ENCODE results near the gene SPRYD3. TPM values are rescaled to one million over a fixed set of nuclear protein-coding genes. Genes with fewer than 3 reads are reported as not detected.
A peak's percentile ranks its signal among the peaks of the same experiment; 100 is the strongest.

Gene SPRYD3
- total and polyA plus RNA-seq, 9 donors, result 28.5 to 88.1 (median 66.6) TPM

GRCh38 chr12:53052419-53053217 is 26.6 kb downstream of the SPRYD3 start:
- H3K27ac ChIP-seq, result peak overlapping the region; percentile 96 to 99
- peaks cover 33% of the 10 kb centered on the region for H3K4me1 ChIP-seq (ENCODE audit: insufficient read depth)
- 22 to 25% (median 22%) methylated on average over 11 of the region's 11 CpGs for WGBS, 3 donors
- TF ChIP-seq EP300 (IDR thresholded peaks at IDR 0.05), result no peak
- TF ChIP-seq, protein P1, sequence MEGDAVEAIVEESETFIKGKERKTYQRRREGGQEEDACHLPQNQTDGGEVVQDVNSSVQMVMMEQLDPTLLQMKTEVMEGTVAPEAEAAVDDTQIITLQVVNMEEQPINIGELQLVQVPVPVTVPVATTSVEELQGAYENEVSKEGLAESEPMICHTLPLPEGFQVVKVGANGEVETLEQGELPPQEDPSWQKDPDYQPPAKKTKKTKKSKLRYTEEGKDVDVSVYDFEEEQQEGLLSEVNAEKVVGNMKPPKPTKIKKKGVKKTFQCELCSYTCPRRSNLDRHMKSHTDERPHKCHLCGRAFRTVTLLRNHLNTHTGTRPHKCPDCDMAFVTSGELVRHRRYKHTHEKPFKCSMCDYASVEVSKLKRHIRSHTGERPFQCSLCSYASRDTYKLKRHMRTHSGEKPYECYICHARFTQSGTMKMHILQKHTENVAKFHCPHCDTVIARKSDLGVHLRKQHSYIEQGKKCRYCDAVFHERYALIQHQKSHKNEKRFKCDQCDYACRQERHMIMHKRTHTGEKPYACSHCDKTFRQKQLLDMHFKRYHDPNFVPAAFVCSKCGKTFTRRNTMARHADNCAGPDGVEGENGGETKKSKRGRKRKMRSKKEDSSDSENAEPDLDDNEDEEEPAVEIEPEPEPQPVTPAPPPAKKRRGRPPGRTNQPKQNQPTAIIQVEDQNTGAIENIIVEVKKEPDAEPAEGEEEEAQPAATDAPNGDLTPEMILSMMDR (IDR thresholded peaks at IDR 0.05), result no peak
- no peak for TF ChIP-seq POLR2A (IDR thresholded peaks at IDR 0.05)
- H3K9me3 ChIP-seq, result no peaks in the 10 kb centered on the region
- no peaks in the 10 kb centered on the region for H3K27me3 ChIP-seq
- intact Hi-C loops (cut with DNase I), result no loop called here
- H3K36me3 ChIP-seq, result no peaks in the 10 kb centered on the region
- DNase-seq, result peak; percentile 94 to 97 (median 96)
- peak overlapping the region; percentile 50 for H3K4me3 ChIP-seq

DNA sequence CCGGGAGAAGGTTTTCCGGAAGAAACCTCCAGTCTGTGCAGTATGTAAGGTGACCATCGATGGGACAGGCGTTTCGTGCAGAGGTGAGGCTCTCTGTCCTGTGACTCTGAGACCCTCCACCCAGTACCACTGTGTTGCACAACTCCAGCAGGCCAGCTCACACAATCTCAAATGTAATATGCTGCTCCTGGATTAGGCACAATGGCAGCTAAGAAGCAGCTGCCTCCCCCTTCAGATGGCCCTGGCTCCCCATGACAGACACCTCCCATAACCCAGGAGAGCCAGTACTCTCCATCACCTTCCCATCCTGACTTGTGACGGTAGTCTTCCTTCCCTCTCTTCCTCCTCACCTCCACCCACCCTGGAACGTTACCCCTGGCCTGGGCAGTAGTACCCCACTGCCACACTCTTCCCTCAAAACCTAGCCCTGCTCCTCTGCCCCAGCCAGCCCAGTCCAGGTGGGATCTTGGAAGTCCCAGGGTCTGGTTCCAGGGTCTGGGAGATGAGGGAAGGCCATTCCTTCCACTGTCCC is 27.2 kb downstream of the SPRYD3 start:
- Histone ChIP-seq H3K36me3 (no peaks in the 10 kb centered on the region), H3K27me3 (no peaks in the 10 kb centered on the region), H3K27ac (peak overlapping the region; percentile 96 to 99), H3K4me3 (peak overlapping the region; percentile 50), H3K4me1 (ENCODE audit: insufficient read depth) (peaks cover 33% of the 10 kb centered on the region), H3K9me3 (no peaks in the 10 kb centered on the region)
- peak in 3 of 5 donors; percentile 31 to 45 (median 42) for DNase-seq
- intact Hi-C loops (cut with DNase I), result no loop called here
- no peak for TF ChIP-seq POLR2A (IDR thresholded peaks at IDR 0.05)
- TF ChIP-seq, protein P1 (IDR thresholded peaks at IDR 0.05), result no peak
- no peak for TF ChIP-seq EP300 (IDR thresholded peaks at IDR 0.05)
- WGBS, 3 donors, result 38 to 39% (median 38%) methylated on average over 7 of the region's 7 CpGs

- H3K27ac ChIP-seq, result peak overlapping the region; percentile 96 to 99
- 9 to 21% (median 20%) methylated on average over 11 of the region's 11 CpGs for WGBS, 3 donors
- peak; percentile 57 to 80 (median 64) for DNase-seq
- TF ChIP-seq EP300 (IDR thresholded peaks at IDR 0.05) (no peak), POLR2A (IDR thresholded peaks at IDR 0.05) (peak; percentile 29)
- TF ChIP-seq, protein P1 (IDR thresholded peaks at IDR 0.05), result peak in 2 of 3 donors; percentile 32 to 38
- H3K4me1 ChIP-seq (ENCODE audit: insufficient read depth), result peaks cover 33% of the 10 kb centered on the region
- peak overlapping the region; percentile 50 for H3K4me3 ChIP-seq
- intact Hi-C loops (cut with DNase I), result no loop called here
- H3K9me3 ChIP-seq, result no peaks in the 10 kb centered on the region
- H3K36me3 ChIP-seq, result no peaks in the 10 kb centered on the region
- no peaks in the 10 kb centered on the region for H3K27me3 ChIP-seq
Measured at GRCh38 chr12:53051058-53051880, 27.9 kb downstream of the SPRYD3 start.

GRCh38 chr12:53050426-53051057 is 28.6 kb downstream of the SPRYD3 start:
- Histone ChIP-seq H3K27me3 (no peaks in the 10 kb centered on the region), H3K27ac (peak overlapping the region; percentile 96 to 99), H3K36me3 (no peaks in the 10 kb centered on the region), H3K4me3 (peak overlapping the region; percentile 50), H3K9me3 (no peaks in the 10 kb centered on the region), H3K4me1 (ENCODE audit: insufficient read depth) (peaks cover 36% of the 10 kb centered on the region)
- TF ChIP-seq EP300 (IDR thresholded peaks at IDR 0.05) (no peak), POLR2A (IDR thresholded peaks at IDR 0.05) (no peak)
- TF ChIP-seq, protein P1 (IDR thresholded peaks at IDR 0.05), result no peak
- 50 to 65% (median 56%) methylated on average over 2 of the region's 2 CpGs for whole genome bisulfite sequencing, 3 donors
- DNase-seq, result no peak
- intact Hi-C loops (cut with DNase I), result no loop called here

Data from ovary (tissue), 9 donors.